ENCODE data around the gene KCNMB1.

DNA sequence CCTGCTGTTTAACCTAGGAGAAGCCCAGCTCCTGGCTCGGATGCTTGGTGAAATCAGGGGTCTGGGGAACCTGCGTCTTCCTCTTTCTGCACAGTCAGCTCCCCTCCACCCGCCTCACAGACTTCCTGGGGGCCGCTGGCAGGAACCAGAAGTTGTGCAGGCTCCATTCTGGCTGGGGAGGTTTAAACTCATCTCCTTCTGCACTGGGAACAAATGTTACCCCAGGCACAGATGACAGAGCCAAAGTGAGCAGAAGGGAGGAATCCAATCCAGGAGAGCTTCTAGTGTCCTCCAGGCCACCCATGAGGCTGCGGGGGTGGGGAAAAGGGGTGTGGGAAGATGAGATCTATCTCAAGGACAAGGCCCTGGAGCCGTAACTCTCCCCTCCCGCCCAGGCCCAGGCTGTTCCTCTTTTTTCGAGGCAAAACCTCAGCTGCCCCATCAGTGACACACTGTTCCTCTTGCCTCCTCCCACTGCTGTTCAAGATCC is 31.2 kb downstream of the KCNMB1 start:
- no peak for TF ChIP-seq CTCF (IDR thresholded peaks at IDR 0.05 in 4 of 5, conservative IDR thresholded peaks at IDR 0.05 in 1 of 5)
- TF ChIP-seq POLR2A (IDR thresholded peaks at IDR 0.05): no peak
